ACHN (cell line): Measurements from ENCODE around the gene SKIC8.
A peak's percentile ranks its signal among the peaks of the same experiment; 100 is the strongest.
"Not testable (repeated sequence)": the region's sequence is repeated elsewhere in the genome, so short reads cannot be mapped to it uniquely, and the experiment has no call there.

ENCODE experiments used
- DNase-seq: peaks from one replicate; pipeline ENCODE4 v3.0.0-alpha.2; 2015
- in situ Hi-C: cut with HindIII; loops from 2 replicates; pipeline ENCODE4 v1.10.0; 2017; ENCODE audit warnings: low sequenced_read_pairs, low pct_ligation_motif_present, low pct_unique_long_range_greater_than_20kb

The SKIC8 gene

GRCh38 chr15:78265137-78265460 lies 34.3 kb downstream of the SKIC8 start:
- DNase-seq, result no peak
- in situ Hi-C loops, result loop anchor here (25.0 kb wide), 1 partner anchor 128 kb away; the partner anchor contains the start of genes CIB2 and IDH3A

GRCh38 chr15:78264304-78265136 lies 34.9 kb downstream of the SKIC8 start, which contains the start of gene DNAJA4:
DNAJA4 (plus strand) TSS chr15:78264562; CDS start chr15:78264764, 202 bp downstream.
- in situ Hi-C loops, result loop anchor here (25.0 kb wide), 1 partner anchor 127 kb away; the partner anchor contains the start of genes CIB2 and IDH3A
- DNase-seq, result peak; percentile 27

GRCh38 chr15:78263907-78264303 lies 35.5 kb downstream of the SKIC8 start:
- DNase-seq, result no peak
- in situ Hi-C loops, result loop anchor here (25.0 kb wide), 1 partner anchor 127 kb away; the partner anchor contains the start of genes CIB2 and IDH3A

- in situ Hi-C loops, result loop anchor here (25.0 kb wide), 1 partner anchor 126 kb away; the partner anchor contains the start of genes CIB2 and IDH3A
- no peak for DNase-seq
These were observed 36.0 kb downstream of the SKIC8 start for GRCh38 chr15:78263351-78263781.

GRCh38 chr15:78261062-78261461 lies 38.3 kb downstream of the SKIC8 start:
- DNase-seq, result no peak
- in situ Hi-C loops, result loop anchor here (25.0 kb wide), 1 partner anchor 124 kb away; the partner anchor contains the start of genes CIB2 and IDH3A

- DNase-seq, result no peak
- in situ Hi-C loops, result loop anchor here (25.0 kb wide), 1 partner anchor 123 kb away; the partner anchor contains the start of genes CIB2 and IDH3A
These were observed 38.9 kb downstream of the SKIC8 start for GRCh38 chr15:78260489-78260888.

GRCh38 chr15:78259232-78259631 lies 40.2 kb downstream of the SKIC8 start:
- DNase-seq, result no peak
- in situ Hi-C loops, result loop anchor here (25.0 kb wide), 1 partner anchor 122 kb away; the partner anchor contains the start of genes CIB2 and IDH3A

- DNase-seq, result no peak
- in situ Hi-C loops, result loop anchor here (25.0 kb wide), 1 partner anchor 120 kb away; the partner anchor contains the start of genes CIB2 and IDH3A
These were observed 41.7 kb downstream of the SKIC8 start for GRCh38 chr15:78257681-78258080.

GRCh38 chr15:78256044-78256437 lies 43.4 kb downstream of the SKIC8 start:
- no peak for DNase-seq
- in situ Hi-C loops, result loop anchor here (25.0 kb wide), 1 partner anchor 119 kb away; the partner anchor contains the start of genes CIB2 and IDH3A

GRCh38 chr15:78255421-78256043 lies 43.9 kb downstream of the SKIC8 start:
- no peak for DNase-seq
- in situ Hi-C loops, result loop anchor here (25.0 kb wide), 1 partner anchor 118 kb away; the partner anchor contains the start of genes CIB2 and IDH3A

GRCh38 chr15:78251136-78251535 lies 48.3 kb downstream of the SKIC8 start:
- no peak for DNase-seq
- in situ Hi-C loops, result loop anchor here (25.0 kb wide), 1 partner anchor 114 kb away; the partner anchor contains the start of genes CIB2 and IDH3A

- DNase-seq, result no peak
- in situ Hi-C loops, result no loop called here
These were observed 50.3 kb downstream of the SKIC8 start for GRCh38 chr15:78249131-78249530.

- DNase-seq, result no peak
- in situ Hi-C loops, result no loop called here
These were observed 51.5 kb downstream of the SKIC8 start for GRCh38 chr15:78247911-78248310.

- in situ Hi-C loops, DNase-seq: not testable (repeated sequence)
These were observed 53.3 kb downstream of the SKIC8 start for GRCh38 chr15:78245976-78246620.

- DNase-seq, in situ Hi-C loops: not testable (repeated sequence)
These were observed 54.0 kb downstream of the SKIC8 start for GRCh38 chr15:78245392-78245791.

- no peak for DNase-seq
- in situ Hi-C loops, result no loop called here
These were observed 54.5 kb downstream of the SKIC8 start for GRCh38 chr15:78244893-78245292.

- in situ Hi-C loops, result no loop called here
These were observed 55.3 kb downstream of the SKIC8 start for GRCh38 chr15:78244101-78244500.

GRCh38 chr15:78243491-78243941 lies 55.9 kb downstream of the SKIC8 start:
- in situ Hi-C loops, result no loop called here
- DNase-seq, result peak; percentile 61

More at GRCh38 chr15:78244101-78244500, 55.3 kb downstream of the SKIC8 start:
- no peak for DNase-seq
